ENCODE measurements around the gene ABCC4. TPM values are rescaled to one million over a fixed set of nuclear protein-coding genes. Genes with fewer than 3 reads are reported as not detected.

Gene ABCC4
- total RNA-seq, 1 experiment from 2014 or later, result 3.7 TPM

DNA sequence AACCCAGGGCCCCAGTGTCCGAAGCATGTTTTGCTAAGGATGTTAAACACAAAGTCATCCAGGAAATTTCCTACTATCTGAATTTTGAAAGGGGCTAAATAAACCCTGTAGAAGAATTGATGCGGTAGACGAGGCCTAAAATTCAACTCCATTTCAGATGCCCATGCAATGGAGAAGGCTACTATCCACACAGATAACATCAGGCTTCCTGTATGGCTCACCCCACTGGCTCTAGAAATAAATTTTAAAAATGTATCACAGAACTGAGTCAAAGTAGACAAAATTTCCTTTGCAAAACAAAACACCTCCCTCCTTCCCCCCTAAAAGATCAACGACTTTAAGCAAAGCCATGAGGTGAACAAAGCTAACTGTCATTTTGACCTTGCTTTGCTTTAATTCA is 188.4 kb downstream of the ABCC4 start:
- no peak overlapping the region for H3K4me3 ChIP-seq (ENCODE audit: insufficient read depth, low read depth, low read length)
- H3K36me3 ChIP-seq (replicated peaks; ENCODE audit: control insufficient read depth, insufficient read depth, low read length), result no peaks in the 10 kb centered on the region
- no peaks in the 10 kb centered on the region for H3K27me3 ChIP-seq (ENCODE audit: control insufficient read depth, insufficient read depth, low read length)
- no peak for DNase-seq

- no peak for DNase-seq
- H3K27me3 ChIP-seq (ENCODE audit: control insufficient read depth, insufficient read depth, low read length), result no peaks in the 10 kb centered on the region
- no peak overlapping the region for H3K4me3 ChIP-seq (ENCODE audit: insufficient read depth, low read depth, low read length)
- H3K36me3 ChIP-seq (replicated peaks; ENCODE audit: control insufficient read depth, insufficient read depth, low read length), result no peaks in the 10 kb centered on the region
Observed at GRCh38 chr13:95111608-95112007, 189.6 kb downstream of the ABCC4 start.

GRCh38 chr13:95106562-95106961 is 194.7 kb downstream of the ABCC4 start:
- DNase-seq, result no peak
- no peak overlapping the region for H3K4me3 ChIP-seq (ENCODE audit: insufficient read depth, low read depth, low read length)
- H3K36me3 ChIP-seq (replicated peaks; ENCODE audit: control insufficient read depth, insufficient read depth, low read length), result no peaks in the 10 kb centered on the region
- H3K27me3 ChIP-seq (ENCODE audit: control insufficient read depth, insufficient read depth, low read length), result no peaks in the 10 kb centered on the region

DNA sequence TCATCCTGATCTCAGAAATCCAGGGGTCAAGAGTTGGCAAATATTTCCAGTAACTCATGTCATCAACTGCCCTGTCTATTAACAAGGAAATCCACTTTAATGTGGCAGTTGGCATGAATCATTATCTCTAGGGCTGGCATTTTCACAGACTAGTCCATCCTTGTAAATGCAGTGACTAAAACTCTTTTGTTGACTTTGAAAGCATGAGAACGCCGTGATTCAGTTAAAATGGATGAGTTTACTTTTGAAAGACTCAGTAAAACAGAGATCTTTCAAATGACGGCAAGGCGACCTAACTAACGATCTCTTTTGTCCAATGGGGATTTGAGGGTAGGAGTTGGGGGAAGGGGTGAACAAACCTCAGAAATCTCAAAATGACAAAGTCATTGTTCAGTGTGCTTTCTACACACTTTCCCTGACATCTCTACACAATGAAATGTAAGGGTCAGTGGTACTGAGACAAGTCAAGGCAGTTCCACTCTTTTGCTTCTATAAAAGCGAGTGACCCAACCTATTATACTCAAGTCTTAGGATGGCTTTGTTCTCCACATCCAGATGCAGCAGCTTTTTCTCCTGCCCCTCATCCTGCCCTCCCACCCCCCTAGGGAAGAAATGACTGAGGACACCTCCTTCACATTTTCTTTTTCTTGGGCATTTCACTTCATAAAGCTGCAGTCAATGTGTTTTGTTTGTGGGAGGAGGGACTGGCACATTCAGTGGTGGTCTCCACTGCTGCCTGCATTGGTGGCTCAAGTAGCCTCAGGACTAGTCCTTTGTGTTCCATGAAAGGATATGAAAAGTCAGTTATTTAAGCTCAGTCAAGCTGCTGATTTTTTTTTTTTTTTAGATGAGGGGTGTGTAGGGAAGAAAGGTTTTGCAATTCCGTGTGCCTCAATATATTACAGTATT is 200.5 kb downstream of the ABCC4 start:
- DNase-seq, result no peak
- Histone ChIP-seq H3K36me3 (replicated peaks; ENCODE audit: control insufficient read depth, insufficient read depth, low read length) (no peaks in the 10 kb centered on the region), H3K4me3 (ENCODE audit: insufficient read depth, low read depth, low read length) (no peak overlapping the region), H3K27me3 (ENCODE audit: control insufficient read depth, insufficient read depth, low read length) (no peaks in the 10 kb centered on the region)

DNA sequence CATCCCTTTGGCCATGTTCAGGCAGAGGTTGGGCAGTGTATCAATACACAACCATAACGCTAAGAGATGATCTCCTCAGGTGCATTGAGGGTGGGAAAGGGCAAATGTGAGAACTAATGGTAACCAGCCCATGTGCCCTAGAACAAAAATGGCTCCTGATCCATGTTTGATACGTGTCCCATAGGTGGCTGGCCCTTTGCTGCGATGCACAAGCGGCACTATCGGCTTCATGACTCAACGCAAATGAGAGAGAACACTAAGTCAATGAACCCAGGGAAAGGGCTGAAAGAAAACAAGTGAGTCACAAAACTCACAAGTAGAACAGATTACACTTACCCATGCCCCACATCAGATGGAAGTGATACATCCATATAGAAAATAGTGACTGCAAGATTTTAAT is 201.7 kb downstream of the ABCC4 start:
- H3K36me3 ChIP-seq (replicated peaks; ENCODE audit: control insufficient read depth, insufficient read depth, low read length), result no peaks in the 10 kb centered on the region
- no peak for DNase-seq
- no peak overlapping the region for H3K4me3 ChIP-seq (ENCODE audit: insufficient read depth, low read depth, low read length)
- no peaks in the 10 kb centered on the region for H3K27me3 ChIP-seq (ENCODE audit: control insufficient read depth, insufficient read depth, low read length)

DNA sequence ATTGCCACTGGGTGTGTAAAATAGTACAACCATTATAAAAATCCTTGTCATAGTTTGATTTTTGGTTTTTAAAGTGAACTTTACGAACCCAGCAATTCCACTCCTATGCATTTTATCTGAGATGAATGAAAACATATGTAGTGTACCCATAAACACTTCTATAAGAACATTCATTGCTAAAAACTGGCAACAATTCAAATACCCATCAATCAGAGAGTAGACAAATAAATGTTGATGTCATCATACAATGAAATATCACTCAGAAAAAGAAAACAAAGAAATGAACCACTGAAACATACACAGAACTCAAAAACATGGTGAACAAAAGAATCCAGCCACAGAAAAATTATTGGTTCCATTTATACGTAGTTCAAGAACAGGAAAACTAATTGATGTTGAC is 202.3 kb downstream of the ABCC4 start:
- no peak for DNase-seq
- Histone ChIP-seq H3K36me3 (replicated peaks; ENCODE audit: control insufficient read depth, insufficient read depth, low read length) (no peaks in the 10 kb centered on the region), H3K4me3 (ENCODE audit: insufficient read depth, low read depth, low read length) (no peak overlapping the region), H3K27me3 (ENCODE audit: control insufficient read depth, insufficient read depth, low read length) (no peaks in the 10 kb centered on the region)

GRCh38 chr13:95091755-95092154 is 209.5 kb downstream of the ABCC4 start:
- DNase-seq, result no peak
- no peaks in the 10 kb centered on the region for H3K27me3 ChIP-seq (ENCODE audit: control insufficient read depth, insufficient read depth, low read length)
- H3K4me3 ChIP-seq (ENCODE audit: insufficient read depth, low read depth, low read length), result no peak overlapping the region
- H3K36me3 ChIP-seq (replicated peaks; ENCODE audit: control insufficient read depth, insufficient read depth, low read length), result no peaks in the 10 kb centered on the region

GRCh38 chr13:95087746-95088305 is 213.4 kb downstream of the ABCC4 start:
- no peak for DNase-seq
- no peaks in the 10 kb centered on the region for H3K27me3 ChIP-seq (ENCODE audit: control insufficient read depth, insufficient read depth, low read length)
- no peaks in the 10 kb centered on the region for H3K36me3 ChIP-seq (replicated peaks; ENCODE audit: control insufficient read depth, insufficient read depth, low read length)
- no peak overlapping the region for H3K4me3 ChIP-seq (ENCODE audit: insufficient read depth, low read depth, low read length)

DNA sequence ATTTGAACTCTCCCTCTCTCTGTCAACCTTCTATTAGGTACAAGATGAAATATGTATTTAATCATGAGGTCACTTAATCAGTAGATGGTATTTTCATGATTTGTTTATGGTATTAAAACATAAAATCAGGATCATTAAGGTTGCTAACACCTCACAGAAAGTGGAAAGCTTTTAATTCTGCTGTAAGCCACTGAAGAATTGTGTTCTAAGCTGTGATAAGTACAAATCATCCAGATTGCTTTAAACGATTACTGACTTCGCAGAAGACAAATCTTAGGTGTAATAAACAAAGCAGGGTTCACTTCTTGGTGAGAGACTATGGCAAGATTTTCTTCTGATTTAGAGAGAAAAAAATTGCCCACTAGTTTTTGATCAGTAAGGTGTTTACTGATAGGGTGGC is 214.5 kb downstream of the ABCC4 start:
- no peaks in the 10 kb centered on the region for H3K36me3 ChIP-seq (replicated peaks; ENCODE audit: control insufficient read depth, insufficient read depth, low read length)
- no peaks in the 10 kb centered on the region for H3K27me3 ChIP-seq (ENCODE audit: control insufficient read depth, insufficient read depth, low read length)
- no peak for DNase-seq
- H3K4me3 ChIP-seq (ENCODE audit: insufficient read depth, low read depth, low read length), result no peak overlapping the region

- DNase-seq, result no peak
- no peaks in the 10 kb centered on the region for H3K27me3 ChIP-seq (ENCODE audit: control insufficient read depth, insufficient read depth, low read length)
- no peaks in the 10 kb centered on the region for H3K36me3 ChIP-seq (replicated peaks; ENCODE audit: control insufficient read depth, insufficient read depth, low read length)
- no peak overlapping the region for H3K4me3 ChIP-seq (ENCODE audit: insufficient read depth, low read depth, low read length)
Observed at GRCh38 chr13:95083758-95084157, 217.5 kb downstream of the ABCC4 start.

- Histone ChIP-seq H3K36me3 (replicated peaks; ENCODE audit: control insufficient read depth, insufficient read depth, low read length) (no peaks in the 10 kb centered on the region), H3K27me3 (ENCODE audit: control insufficient read depth, insufficient read depth, low read length) (no peaks in the 10 kb centered on the region), H3K4me3 (ENCODE audit: insufficient read depth, low read depth, low read length) (no peak overlapping the region)
- no peak for DNase-seq
Observed at GRCh38 chr13:95083066-95083465, 218.2 kb downstream of the ABCC4 start.

DNA sequence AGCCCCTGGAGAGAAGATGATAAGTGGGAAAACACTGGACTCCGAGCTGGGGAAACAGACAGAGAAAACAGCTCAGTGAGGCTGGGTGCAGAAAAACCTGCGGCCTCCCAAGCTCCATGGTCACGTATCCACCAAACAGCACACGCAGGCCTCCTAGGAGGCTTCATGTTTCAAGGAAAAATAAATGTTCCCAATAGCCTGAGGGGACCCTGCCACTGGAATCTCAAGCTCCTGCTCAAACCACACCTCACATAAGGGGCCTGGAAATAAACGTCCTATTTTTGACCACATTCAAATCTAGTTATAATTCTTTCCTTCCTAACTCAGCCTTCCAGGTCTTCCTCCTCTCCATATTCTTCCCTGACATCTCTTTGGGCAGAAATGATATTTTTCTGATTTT is 225.7 kb downstream of the ABCC4 start:
- Histone ChIP-seq H3K4me3 (ENCODE audit: insufficient read depth, low read depth, low read length) (no peak overlapping the region), H3K36me3 (replicated peaks; ENCODE audit: control insufficient read depth, insufficient read depth, low read length) (no peaks in the 10 kb centered on the region), H3K27me3 (ENCODE audit: control insufficient read depth, insufficient read depth, low read length) (no peaks in the 10 kb centered on the region)
- DNase-seq, result no peak

DNA sequence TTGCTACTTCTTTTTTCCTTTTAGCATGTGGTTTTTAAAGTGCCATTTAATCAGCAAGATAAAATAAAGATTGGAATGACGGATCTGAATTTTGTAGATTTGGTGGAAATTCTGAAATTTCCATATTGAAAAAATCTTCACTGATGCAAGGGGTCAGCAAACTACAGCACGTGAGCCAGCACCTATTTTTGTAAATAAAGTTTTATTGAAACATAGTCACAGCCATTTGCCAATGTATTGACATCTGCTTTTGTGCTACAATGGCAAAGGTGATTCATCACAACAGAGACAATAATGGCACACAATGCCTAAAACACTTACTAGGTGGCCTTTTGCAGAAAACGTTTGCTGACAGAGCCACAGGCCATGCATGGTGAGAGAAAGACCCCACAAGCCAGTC is 226.4 kb downstream of the ABCC4 start:
- no peak for DNase-seq
- no peak overlapping the region for H3K4me3 ChIP-seq (ENCODE audit: insufficient read depth, low read depth, low read length)
- H3K36me3 ChIP-seq (replicated peaks; ENCODE audit: control insufficient read depth, insufficient read depth, low read length), result no peaks in the 10 kb centered on the region
- H3K27me3 ChIP-seq (ENCODE audit: control insufficient read depth, insufficient read depth, low read length), result no peaks in the 10 kb centered on the region

DNA sequence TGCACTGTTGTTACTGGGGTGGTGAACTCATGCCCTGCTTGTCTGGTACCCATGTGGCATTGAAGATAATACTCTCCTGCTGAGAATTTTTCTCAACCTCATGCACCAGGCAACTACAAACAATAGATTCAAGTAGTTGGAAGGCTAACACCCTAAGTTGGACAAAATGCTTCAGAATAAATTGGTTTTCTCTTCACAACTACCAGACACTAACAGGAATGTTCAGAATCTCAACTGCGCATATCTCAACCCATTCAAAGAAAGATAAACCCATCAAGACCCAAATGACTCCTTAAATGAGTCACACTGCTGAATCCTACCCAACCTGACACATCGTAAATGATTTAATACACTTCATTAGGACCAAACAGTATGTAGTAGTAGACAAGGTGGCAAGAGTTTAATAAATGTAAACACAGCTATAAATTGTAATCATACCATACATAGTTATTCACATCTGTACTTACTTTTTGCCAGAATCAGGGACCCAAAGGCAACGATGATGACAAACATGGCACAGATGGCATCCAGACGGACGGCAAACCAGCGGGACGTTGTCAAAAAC is 227.4 kb downstream of the ABCC4 start:
- DNase-seq, result no peak
- H3K36me3 ChIP-seq (replicated peaks; ENCODE audit: control insufficient read depth, insufficient read depth, low read length), result no peaks in the 10 kb centered on the region
- H3K27me3 ChIP-seq (ENCODE audit: control insufficient read depth, insufficient read depth, low read length), result no peaks in the 10 kb centered on the region

GRCh38 chr13:95067303-95067702 is 233.9 kb downstream of the ABCC4 start:
- H3K27me3 ChIP-seq (ENCODE audit: control insufficient read depth, insufficient read depth, low read length), result no peaks in the 10 kb centered on the region
- no peak for DNase-seq
- H3K4me3 ChIP-seq (ENCODE audit: insufficient read depth, low read depth, low read length), result no peak overlapping the region
- no peaks in the 10 kb centered on the region for H3K36me3 ChIP-seq (replicated peaks; ENCODE audit: control insufficient read depth, insufficient read depth, low read length)

More for the DNA sequence above, 227.4 kb downstream of the ABCC4 start:
- no peak overlapping the region for H3K4me3 ChIP-seq (ENCODE audit: insufficient read depth, low read depth, low read length)

All from H7 (cell line).